Transverse colon (tissue), 4 donors: ENCODE data around the gene CES3. TPM values are rescaled to one million over a fixed set of nuclear protein-coding genes. Genes with fewer than 3 reads are reported as not detected.

Experiments used
- DNase-seq: peaks from one replicate; pipeline ENCODE4 v3.0.0-alpha.2; 2019
- H3K27ac ChIP-seq, 4 donors: fragments of 200-600 bp; sonication (generic); 2 replicates each; pipeline ENCODE4 v1.5.1; 2016 to 2018; ENCODE audit warnings: inconsistent platforms in 4 of 4
- H3K27me3 ChIP-seq: fragments of 200-600 bp; sonication (generic); 2 replicates; pipeline ENCODE4 v1.5.1; 2017; ENCODE audit warnings: inconsistent platforms
- H3K36me3 ChIP-seq, 4 donors: fragments of 200-600 bp; sonication (generic); 2 replicates each; pipeline ENCODE4 v1.5.1; 2017 to 2019; ENCODE audit warnings: inconsistent platforms in 4 of 4
- H3K4me1 ChIP-seq, 4 donors: fragments of 200-600 bp; sonication (generic); 2 replicates each; pipeline ENCODE4 v1.5.1; 2017 to 2020; ENCODE audit warnings: inconsistent platforms in 4 of 4
- H3K4me3 ChIP-seq, 4 donors: fragments of 200-600 bp; sonication (generic); 1 replicate in 1 of 4; 2 replicates in 3 of 4; pipeline versions ENCODE4 v1.5.1 to v1.6.1; 2017 to 2019; ENCODE audit warnings: inconsistent platforms in 4 of 4
- H3K9me3 ChIP-seq, 2 donors: fragments of 200-600 bp; sonication (generic); 2 replicates each; pipeline ENCODE4 v1.5.1; 2017 to 2019; ENCODE audit warnings: inconsistent platforms in 2 of 2
- EP300 ChIP-seq: sonication (generic); formaldehyde crosslinking; IDR thresholded peaks from one replicate; pipeline ENCODE4 v1.6.1; 2017; ENCODE audit warnings: antibody characterized with exemption, low read depth
- POLR2A ChIP-seq: fragments of 450-650 bp; IDR thresholded peaks from one replicate; pipeline ENCODE4 v1.6.1; 2016; ENCODE audit warnings: antibody characterized with exemption, mild to moderate bottlenecking, moderate library complexity
- POLR2AphosphoS5 ChIP-seq, 3 donors: sonication (generic); formaldehyde crosslinking; IDR thresholded peaks; one replicate each; pipeline ENCODE4 v1.6.1; 2016; ENCODE audit warnings: antibody characterized with exemption in 3 of 3
- WGBS, 2 donors: methylation state at CpG; one replicate each; pipeline ENCODE4 v1.1.5; 2018; ENCODE audit warnings: low coverage in 1 of 2; 5-methylcytosine and 5-hydroxymethylcytosine counted together
- in situ Hi-C, 4 donors: fragments of 200-750 bp; cut with MboI; loops; one replicate each; pipeline versions ENCODE4 v1.15.0 to v1.15.1; 2017; ENCODE audit warnings: low sequenced_read_pairs in 3 of 4, low pct_ligation_motif_present in 1 of 4, low pct_unique_long_range_greater_than_20kb in 1 of 4
- intact Hi-C: fragments of 100-400 bp; cut with DNase I; formaldehyde crosslinking; loops from one replicate; pipeline ENCODE4 v1.15.1; 2023; ENCODE audit warnings: low total_unique reads
- total RNA-seq, 4 donors: library from RNA; depleted of rRNA; stranded (reverse); fragments of >200 nt; gene quantifications; one replicate each; pipeline ENCODE4 v1.1.0, GENCODE V29; 2016
- TF ChIP-seq, protein P1 (sequence below), 5 experiments: fragments of 200-600 bp in 3 of 5; fragments of 450-650 bp in 2 of 5; sonication (generic) in 3 of 5; IDR thresholded peaks; 1 replicate in 2 of 5; 2 replicates in 3 of 5; pipeline ENCODE4 v1.5.1; 2016 to 2017; ENCODE audit warnings: antibody characterized with exemption in 5 of 5, inconsistent platforms in 3 of 5, mild to moderate bottlenecking in 2 of 5, moderate library complexity in 1 of 5

The CES3 gene
- total RNA-seq, 4 donors from 2014 or later, result 247 to 616 (median 291) TPM

DNA sequence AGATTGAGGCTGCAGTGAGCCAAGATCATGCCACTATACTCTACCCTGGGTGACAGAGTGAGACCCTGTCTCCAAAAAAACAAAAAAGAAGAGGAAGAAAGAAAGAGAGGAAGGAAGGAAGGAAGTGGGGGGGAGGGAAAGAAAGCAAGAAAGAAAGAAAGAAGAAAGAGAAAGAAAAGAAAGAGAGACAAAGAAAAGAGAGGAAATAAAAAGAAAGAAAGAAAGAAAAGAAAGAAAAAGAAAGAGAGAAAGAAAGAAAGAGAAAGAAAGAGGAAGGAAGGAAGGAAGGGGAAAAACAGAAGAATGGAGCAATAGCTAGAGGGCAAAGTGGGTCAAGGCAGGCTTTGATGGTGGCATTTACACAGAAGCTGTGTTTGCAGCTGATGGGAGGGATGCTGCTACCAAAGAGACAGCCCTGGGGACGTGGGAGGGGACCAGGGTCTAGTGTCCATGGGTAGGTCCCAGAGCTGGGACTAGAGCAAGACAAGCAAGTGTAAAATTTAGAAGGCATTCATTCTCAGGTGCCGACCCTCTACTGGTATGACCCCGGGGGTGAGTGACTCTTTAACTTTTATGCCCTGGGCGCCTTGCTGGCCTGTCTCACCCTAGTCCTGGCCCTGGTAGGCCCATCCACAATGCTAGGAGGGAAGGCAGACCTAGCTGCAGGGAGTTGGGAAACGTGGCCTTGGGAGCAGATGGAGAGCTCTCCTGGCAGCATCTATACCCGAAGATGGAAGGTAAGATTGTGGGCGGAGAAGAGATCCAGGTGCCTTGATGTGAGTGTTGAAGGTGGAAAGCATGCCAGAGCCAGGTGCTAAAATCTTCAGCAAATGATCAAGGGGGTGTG lies 2.0 kb upstream of the CES3 start:
- Histone ChIP-seq H3K27me3 (no peaks in the 10 kb centered on the region), H3K27ac (peak overlapping the region; percentile 2 to 88 (median 66)), H3K4me3 (no peak overlapping the region), H3K36me3 (no peaks in the 10 kb centered on the region), H3K9me3 (no peaks in the 10 kb centered on the region), H3K4me1 (peaks cover 0 to 71% (median 43%) of the 10 kb centered on the region in 4 donors)
- DNase-seq, result no peak
- intact Hi-C loops (no loop called here), in situ Hi-C loops (loop anchor here in 2 of 4 donors (25.0 kb wide), 2 partner anchors 203 to 428 kb away; partner anchors contain the start of genes B3GNT9 (in 1 of the 2), FBXL8 (in 1 of the 2), HSF4 (in 1 of the 2) and NOL3 (in 1 of the 2))
- TF ChIP-seq POLR2A (no peak), EP300 (no peak), POLR2AphosphoS5 (IDR thresholded peaks at IDR 0.05) (no peak)
- TF ChIP-seq, protein P1, sequence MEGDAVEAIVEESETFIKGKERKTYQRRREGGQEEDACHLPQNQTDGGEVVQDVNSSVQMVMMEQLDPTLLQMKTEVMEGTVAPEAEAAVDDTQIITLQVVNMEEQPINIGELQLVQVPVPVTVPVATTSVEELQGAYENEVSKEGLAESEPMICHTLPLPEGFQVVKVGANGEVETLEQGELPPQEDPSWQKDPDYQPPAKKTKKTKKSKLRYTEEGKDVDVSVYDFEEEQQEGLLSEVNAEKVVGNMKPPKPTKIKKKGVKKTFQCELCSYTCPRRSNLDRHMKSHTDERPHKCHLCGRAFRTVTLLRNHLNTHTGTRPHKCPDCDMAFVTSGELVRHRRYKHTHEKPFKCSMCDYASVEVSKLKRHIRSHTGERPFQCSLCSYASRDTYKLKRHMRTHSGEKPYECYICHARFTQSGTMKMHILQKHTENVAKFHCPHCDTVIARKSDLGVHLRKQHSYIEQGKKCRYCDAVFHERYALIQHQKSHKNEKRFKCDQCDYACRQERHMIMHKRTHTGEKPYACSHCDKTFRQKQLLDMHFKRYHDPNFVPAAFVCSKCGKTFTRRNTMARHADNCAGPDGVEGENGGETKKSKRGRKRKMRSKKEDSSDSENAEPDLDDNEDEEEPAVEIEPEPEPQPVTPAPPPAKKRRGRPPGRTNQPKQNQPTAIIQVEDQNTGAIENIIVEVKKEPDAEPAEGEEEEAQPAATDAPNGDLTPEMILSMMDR (IDR thresholded peaks at IDR 0.05), result no peak
- WGBS, 2 donors, result 61 to 78% methylated on average over 5 to 7 of the region's 7 CpGs

DNA sequence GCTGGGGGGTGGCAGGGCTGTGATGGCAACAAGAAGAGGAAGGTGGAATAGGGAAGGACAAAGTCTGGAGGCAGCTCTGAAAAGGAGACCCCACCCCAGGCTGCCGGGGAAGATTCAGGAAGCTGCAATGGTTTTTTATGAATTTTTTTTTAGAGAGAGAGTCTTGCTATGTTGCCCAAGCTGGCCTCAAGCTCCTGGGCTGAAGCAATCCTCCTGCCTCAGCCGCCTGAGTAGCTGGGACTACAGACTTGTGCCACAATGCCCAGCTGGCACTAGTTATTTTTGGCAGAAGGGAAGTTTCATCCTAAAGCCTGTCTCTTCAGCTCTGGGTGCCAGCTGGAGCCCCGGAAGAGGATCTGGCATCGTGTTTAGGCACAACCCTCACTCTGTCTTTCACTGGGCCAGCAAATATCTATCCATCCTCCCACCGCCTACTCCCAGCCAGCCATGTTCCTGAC lies 1.3 kb upstream of the CES3 start:
- H3K27me3 ChIP-seq, result no peaks in the 10 kb centered on the region
- WGBS, 2 donors, result 30 to 51% methylated on average over 2 to 5 of the region's 5 CpGs
- H3K4me3 ChIP-seq, result no peak overlapping the region
- in situ Hi-C loops, result loop anchor here in 2 of 4 donors (25.0 kb wide), 2 partner anchors 203 to 428 kb away; partner anchors contain the start of genes B3GNT9 (in 1 of the 2), FBXL8 (in 1 of the 2), HSF4 (in 1 of the 2) and NOL3 (in 1 of the 2)
- DNase-seq, result no peak
- intact Hi-C loops, result no loop called here
- H3K27ac ChIP-seq, result peak overlapping the region; percentile 52 to 88 (median 82)
- H3K36me3 ChIP-seq, result no peaks in the 10 kb centered on the region
- H3K9me3 ChIP-seq, result no peaks in the 10 kb centered on the region
- no peak for TF ChIP-seq POLR2A
- TF ChIP-seq POLR2AphosphoS5 (IDR thresholded peaks at IDR 0.05), result no peak
- no peak for TF ChIP-seq EP300
- TF ChIP-seq, protein P1 (IDR thresholded peaks at IDR 0.05), result no peak
- H3K4me1 ChIP-seq, result peaks cover 0 to 66% (median 41%) of the 10 kb centered on the region in 4 donors

DNA sequence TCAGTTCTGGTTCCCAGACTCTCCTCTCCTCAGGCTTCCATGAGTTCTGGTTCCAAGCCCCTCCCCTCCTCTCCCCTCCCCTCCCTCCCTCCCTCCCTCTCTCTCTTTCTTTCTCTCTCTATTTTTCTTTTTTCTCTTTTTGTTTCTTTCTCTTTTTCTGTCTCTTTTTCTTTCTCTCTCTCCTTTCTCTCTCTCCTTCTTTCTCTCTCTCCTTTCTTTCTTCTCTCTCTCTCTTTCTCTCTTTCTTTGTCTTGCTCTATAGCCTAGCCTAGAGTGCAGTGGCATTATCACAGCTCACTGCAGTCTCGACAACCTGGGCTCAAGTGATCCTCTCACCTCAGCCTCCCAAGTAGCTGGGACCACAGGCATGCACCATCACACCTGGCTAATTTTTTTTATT lies 796 bp upstream of the CES3 start:
- 85 to 89% methylated on average over 1 of the region's 1 CpG for WGBS, 2 donors
- no peak for DNase-seq
- TF ChIP-seq POLR2AphosphoS5 (IDR thresholded peaks at IDR 0.05) (no peak), EP300 (no peak), POLR2A (no peak)
- TF ChIP-seq, protein P1 (IDR thresholded peaks at IDR 0.05), result no peak
- intact Hi-C loops (no loop called here), in situ Hi-C loops (loop anchor here in 2 of 4 donors (25.0 kb wide), 2 partner anchors 202 to 427 kb away; partner anchors contain the start of genes B3GNT9 (in 1 of the 2), FBXL8 (in 1 of the 2), HSF4 (in 1 of the 2) and NOL3 (in 1 of the 2))
- Histone ChIP-seq H3K4me3 (no peak overlapping the region), H3K36me3 (no peaks in the 10 kb centered on the region), H3K9me3 (no peaks in the 10 kb centered on the region), H3K4me1 (peaks cover 0 to 60% (median 37%) of the 10 kb centered on the region in 4 donors), H3K27ac (peak overlapping the region; percentile 52 to 88 (median 82)), H3K27me3 (no peaks in the 10 kb centered on the region)

DNA sequence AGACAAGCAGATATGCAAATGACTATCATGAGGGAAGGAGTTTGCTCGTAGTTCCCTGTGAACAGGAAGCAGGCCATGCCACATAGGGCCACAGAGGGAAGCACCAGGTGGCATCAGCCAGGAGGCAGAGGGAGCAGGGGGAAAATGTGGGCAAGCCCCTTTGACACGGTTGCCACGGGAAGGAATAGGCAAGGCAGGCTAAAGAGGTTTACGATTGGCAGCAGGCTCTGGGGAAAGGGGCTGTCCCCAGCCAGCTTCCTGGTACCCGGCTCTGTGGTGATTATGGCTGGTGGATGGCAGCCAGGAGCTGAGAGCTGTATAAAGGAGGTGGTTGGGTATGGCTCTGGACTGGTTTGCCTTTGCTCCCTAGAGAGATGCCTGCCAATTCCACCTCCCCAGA lies 848 bp downstream of the CES3 start:
- peak; percentile 89 for DNase-seq
- in situ Hi-C loops, result loop anchor here in 2 of 4 donors (25.0 kb wide), 2 partner anchors 200 to 425 kb away; partner anchors contain the start of genes B3GNT9 (in 1 of the 2), FBXL8 (in 1 of the 2), HSF4 (in 1 of the 2) and NOL3 (in 1 of the 2)
- Histone ChIP-seq H3K36me3 (no peaks in the 10 kb centered on the region), H3K27ac (peak overlapping the region; percentile 81 to 88 (median 82)), H3K9me3 (no peaks in the 10 kb centered on the region), H3K27me3 (no peaks in the 10 kb centered on the region), H3K4me1 (peaks cover 0 to 46% (median 26%) of the 10 kb centered on the region in 4 donors), H3K4me3 (peak overlapping the region in 3 of 4 donors; percentile 25 to 45 (median 33))
- no peak for TF ChIP-seq EP300
- peak in 2 of 3 donors; percentile 29 to 63 for TF ChIP-seq POLR2AphosphoS5 (IDR thresholded peaks at IDR 0.05)
- peak; percentile 16 for TF ChIP-seq POLR2A
- intact Hi-C loops, result no loop called here
- WGBS, 2 donors, result 24% methylated on average over 3 to 5 of the region's 5 CpGs
